ENCODE data around the gene PCDHGB7.
"Not testable (repeated sequence)": the region's sequence is repeated elsewhere in the genome, so short reads cannot be mapped to it uniquely, and the experiment has no call there.

PCDHGB7 gene

GRCh38 chr5:141430332-141431113, 13.0 kb downstream of the PCDHGB7 start, which contains the start of gene PCDHGA12:
Gene PCDHGA12, plus strand, starts transcription at chr5:141430507. Its CDS starts 253 bp downstream, at chr5:141430760.
- peak; percentile 82 to 83 for DNase-seq (ENCODE audit: low read depth in 2 of 2)

- DNase-seq (ENCODE audit: low read depth in 2 of 2) = no peak
These were observed 13.8 kb downstream of the PCDHGB7 start for GRCh38 chr5:141431286-141431685.

- DNase-seq (ENCODE audit: low read depth in 2 of 2) = not testable (repeated sequence)
These were observed 14.8 kb downstream of the PCDHGB7 start for GRCh38 chr5:141432308-141432707.

GRCh38 chr5:141432726-141433125, 15.2 kb downstream of the PCDHGB7 start:
- DNase-seq (ENCODE audit: low read depth in 2 of 2) = not testable (repeated sequence)

GRCh38 chr5:141434006-141434405, 16.5 kb downstream of the PCDHGB7 start:
- no peak for DNase-seq (ENCODE audit: low read depth in 2 of 2)

- DNase-seq (ENCODE audit: low read depth in 2 of 2) = no peak
These were observed 19.7 kb downstream of the PCDHGB7 start for GRCh38 chr5:141437221-141437620.

- no peak for DNase-seq (ENCODE audit: low read depth in 2 of 2)
These were observed 22.1 kb downstream of the PCDHGB7 start for GRCh38 chr5:141439411-141440141.

GRCh38 chr5:141440341-141440740, 22.9 kb downstream of the PCDHGB7 start:
- DNase-seq (ENCODE audit: low read depth in 2 of 2) = no peak

- DNase-seq (ENCODE audit: low read depth in 2 of 2) = no peak
These were observed 24.2 kb downstream of the PCDHGB7 start for GRCh38 chr5:141441571-141442170.

GRCh38 chr5:141465351-141465750, 47.9 kb downstream of the PCDHGB7 start:
- DNase-seq (ENCODE audit: low read depth in 2 of 2) = no peak
